GM12801 (cell line): ENCODE results near the gene MADCAM1.

Experiments used
- TF ChIP-seq, protein P1 (sequence below): IDR thresholded peaks from one replicate; pipeline ENCODE4 v1.5.1; 2011; ENCODE audit warnings: control low read depth; ENCODE audit not compliant: insufficient read length; ENCODE audit errors: extremely low read depth

The MADCAM1 gene

DNA sequence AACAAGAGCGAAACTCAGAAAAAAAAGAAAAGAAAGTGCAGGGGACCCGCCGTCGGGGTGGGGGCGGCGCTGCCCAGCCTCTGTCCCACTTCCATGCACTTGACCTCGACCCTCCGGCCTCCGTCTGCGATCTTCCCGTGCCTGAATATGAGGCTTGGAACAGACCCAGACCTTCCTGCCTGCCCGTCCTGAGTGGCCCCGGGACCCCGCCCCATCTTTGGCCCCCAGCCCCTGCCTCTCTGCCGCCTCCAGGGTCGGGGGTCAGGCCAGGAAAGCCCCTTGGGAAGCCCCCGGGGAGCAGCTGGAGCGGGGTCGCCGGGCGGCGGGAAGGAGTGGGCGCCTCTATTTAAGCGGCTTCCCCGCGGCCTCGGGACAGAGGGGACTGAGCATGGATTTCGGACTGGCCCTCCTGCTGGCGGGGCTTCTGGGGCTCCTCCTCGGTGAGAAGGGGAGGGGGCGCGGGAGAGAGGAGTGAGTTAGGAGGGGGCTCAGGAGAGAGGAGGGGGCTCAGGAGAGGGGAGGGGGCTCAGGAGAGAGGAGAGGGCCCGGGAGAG lies at the start of gene MADCAM1:
Gene MADCAM1 (plus strand): TSS at position 375 of the 554 bp plus-strand sequence. CDS start 14 bp downstream, at position 389.
- TF ChIP-seq, protein P1, sequence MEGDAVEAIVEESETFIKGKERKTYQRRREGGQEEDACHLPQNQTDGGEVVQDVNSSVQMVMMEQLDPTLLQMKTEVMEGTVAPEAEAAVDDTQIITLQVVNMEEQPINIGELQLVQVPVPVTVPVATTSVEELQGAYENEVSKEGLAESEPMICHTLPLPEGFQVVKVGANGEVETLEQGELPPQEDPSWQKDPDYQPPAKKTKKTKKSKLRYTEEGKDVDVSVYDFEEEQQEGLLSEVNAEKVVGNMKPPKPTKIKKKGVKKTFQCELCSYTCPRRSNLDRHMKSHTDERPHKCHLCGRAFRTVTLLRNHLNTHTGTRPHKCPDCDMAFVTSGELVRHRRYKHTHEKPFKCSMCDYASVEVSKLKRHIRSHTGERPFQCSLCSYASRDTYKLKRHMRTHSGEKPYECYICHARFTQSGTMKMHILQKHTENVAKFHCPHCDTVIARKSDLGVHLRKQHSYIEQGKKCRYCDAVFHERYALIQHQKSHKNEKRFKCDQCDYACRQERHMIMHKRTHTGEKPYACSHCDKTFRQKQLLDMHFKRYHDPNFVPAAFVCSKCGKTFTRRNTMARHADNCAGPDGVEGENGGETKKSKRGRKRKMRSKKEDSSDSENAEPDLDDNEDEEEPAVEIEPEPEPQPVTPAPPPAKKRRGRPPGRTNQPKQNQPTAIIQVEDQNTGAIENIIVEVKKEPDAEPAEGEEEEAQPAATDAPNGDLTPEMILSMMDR: no peak

DNA sequence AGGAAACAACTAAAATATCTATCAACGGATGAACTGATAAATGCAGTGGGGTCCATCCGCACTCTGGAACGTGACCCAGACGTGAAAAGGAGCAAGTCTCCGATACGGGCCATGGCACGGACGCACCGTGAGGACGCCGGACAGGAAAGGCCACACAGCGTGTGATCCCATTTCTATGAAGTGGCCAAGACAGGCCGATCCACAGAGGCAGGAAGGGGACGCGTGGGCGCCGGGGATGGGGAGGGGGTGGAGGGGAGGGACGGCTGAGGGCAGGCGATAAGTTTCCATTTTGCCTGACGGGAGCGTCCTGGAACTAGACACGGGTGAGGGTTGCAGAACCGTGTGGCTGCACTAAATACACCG lies 49.2 kb upstream of the MADCAM1 start:
- TF ChIP-seq, protein P1: no peak

DNA sequence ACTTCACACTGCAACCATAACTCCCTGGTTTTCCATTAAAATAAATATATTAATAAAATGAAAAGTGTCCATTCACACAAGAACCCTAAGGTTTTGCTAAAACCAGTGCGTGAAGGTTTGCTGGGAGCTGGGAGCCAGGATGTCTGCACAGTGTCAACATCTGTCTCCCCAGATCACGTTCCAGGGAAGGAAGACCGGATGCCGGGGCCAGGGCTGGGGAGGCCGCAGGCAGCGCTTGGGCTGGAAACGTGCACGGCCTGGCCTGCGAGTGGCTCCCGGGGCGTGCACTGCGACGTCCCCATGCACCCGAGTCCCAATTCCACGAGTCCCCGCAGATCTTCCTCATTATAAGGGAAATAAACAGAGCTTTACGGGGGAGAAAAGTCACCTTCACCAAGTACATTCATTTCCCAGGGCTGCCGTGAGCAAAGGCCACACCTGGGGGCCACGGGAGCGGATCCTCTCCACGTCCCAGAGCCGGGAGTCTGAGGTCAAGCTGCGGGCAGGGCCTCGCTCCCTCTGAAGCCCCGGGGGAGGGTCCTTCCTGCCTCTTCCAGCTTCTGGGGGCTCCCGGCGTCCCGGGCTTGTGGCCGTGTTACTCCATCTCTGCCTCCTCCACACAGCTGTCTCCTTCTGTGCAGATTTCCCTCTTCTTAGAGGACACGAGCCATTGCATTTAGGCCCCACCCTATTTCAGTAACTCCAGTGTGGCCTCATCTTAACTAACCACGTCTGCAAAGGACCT lies 48.3 kb upstream of the MADCAM1 start:
- TF ChIP-seq, protein P1: no peak

DNA sequence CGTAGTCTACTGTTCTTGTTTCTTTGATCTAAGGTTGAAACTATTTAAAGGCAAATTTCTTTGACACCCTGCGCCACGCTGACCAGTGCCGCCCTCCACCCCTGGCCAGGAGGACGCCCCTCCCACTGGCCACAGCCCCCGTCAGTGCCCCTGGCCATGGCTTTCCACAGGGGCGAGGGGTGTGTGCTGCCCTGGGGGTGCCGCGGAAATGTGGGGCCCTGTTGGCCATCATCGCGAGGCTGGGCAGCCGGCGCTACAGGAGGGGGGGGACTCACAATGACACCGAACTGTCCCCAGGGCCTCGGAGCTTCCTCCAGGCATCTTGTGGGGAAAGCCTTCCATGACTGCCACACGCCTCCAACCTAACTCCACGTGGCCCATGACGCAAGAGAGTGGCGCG lies 46.4 kb upstream of the MADCAM1 start:
- TF ChIP-seq, protein P1: no peak

DNA sequence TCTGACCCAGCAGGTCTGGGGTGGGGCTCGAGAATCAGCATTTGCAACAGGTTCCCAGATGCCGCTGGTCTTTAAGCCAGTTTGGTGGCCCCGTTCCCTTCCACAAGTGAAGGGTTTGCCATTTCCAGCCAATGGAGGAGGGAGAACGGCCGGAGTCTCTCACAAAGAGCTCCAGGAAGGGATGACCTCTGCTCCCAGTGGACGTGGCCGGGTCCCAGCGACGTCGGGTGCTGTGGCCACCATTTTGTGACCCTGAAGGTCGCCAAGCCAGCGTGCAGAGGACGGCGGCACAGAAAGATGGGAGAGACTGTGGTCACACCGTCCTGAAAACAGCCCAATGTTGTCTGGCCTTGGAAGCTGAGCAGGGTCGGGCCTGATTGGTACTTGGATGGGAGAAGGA lies 43.5 kb upstream of the MADCAM1 start:
- TF ChIP-seq, protein P1: no peak

DNA sequence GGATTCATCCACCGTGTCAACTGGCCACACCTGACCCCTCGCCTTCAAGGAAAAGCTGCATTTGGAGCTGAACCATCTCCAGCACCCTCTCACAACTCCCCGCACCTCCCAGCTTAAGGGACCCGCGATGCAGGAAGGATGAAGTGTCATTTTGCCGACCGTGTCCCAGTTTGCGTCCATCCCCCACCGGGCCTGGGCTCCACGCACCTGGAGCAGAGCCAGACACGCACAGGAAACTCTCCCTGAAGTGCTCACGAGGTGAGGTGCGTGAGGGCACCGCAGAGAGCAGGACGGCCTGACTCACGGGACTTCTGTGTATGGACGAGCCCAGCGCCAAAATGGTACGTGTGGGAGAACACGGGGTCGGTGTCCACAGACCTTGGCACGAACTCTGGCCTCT lies 42.7 kb upstream of the MADCAM1 start:
- TF ChIP-seq, protein P1: no peak

DNA sequence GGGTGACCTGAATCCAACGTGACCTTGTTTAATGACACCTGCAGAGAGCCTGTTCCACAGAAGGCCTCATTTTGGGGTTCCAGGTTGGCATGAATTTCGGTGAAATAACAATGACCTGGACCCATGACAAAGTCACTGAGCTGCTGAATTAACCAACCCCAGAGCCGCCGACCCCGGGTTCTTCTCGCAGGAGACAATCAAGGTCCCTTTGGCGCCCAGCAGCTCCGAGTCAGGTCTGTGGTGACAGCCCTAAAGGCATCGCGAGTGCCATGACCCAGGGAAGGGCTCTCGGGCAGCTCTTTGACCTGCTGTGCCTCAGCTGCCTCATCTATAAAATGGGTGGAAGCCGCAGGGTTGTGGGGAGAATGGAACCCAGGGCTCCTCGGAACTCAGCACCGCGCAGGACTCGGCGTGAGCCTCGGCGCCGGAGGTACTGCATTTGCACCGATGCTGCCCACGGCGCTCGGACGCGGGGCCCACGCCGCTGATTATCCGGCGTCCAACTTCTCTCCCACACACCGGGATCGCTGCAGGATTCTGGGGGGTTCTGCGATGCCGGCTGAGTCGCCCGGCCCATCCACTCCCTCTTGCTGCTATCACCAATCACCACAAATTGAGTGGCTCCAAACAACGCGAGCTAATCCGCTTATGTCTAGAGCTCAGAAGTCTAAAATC lies 41.1 kb upstream of the MADCAM1 start:
- TF ChIP-seq, protein P1: no peak
